ENCODE results near the gene MDFI. TPM values are rescaled to one million over a fixed set of nuclear protein-coding genes. Genes with fewer than 3 reads are reported as not detected.
A peak's percentile ranks its signal among the peaks of the same experiment; 100 is the strongest.

The MDFI gene, protein sequence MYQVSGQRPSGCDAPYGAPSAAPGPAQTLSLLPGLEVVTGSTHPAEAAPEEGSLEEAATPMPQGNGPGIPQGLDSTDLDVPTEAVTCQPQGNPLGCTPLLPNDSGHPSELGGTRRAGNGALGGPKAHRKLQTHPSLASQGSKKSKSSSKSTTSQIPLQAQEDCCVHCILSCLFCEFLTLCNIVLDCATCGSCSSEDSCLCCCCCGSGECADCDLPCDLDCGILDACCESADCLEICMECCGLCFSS
- total RNA-seq (10 to 100 TPM; 15.1 to 16.0 TPM), polyA plus RNA-seq (ENCODE audit: insufficient read depth, low read depth, low replicate concordance) (12.9 TPM)
- long read RNA-seq, donor 1, transcript MDFI-201 (5 exons, 1,629 nt): major isoform, 31 of 56 reads
- long read RNA-seq, donor 1, partial matches to known transcripts: 12 of 56 reads
- long read RNA-seq, donor 1, other reads (novel, unspliced or antisense): 0 of 56 reads
- long read RNA-seq, donor 2, transcript MDFI-201 (5 exons, 1,629 nt): major isoform, 15 of 32 reads
- long read RNA-seq, donor 2, partial matches to known transcripts: 12 of 32 reads
- long read RNA-seq, donor 2, other reads (novel, unspliced or antisense): 0 of 32 reads

DNA sequence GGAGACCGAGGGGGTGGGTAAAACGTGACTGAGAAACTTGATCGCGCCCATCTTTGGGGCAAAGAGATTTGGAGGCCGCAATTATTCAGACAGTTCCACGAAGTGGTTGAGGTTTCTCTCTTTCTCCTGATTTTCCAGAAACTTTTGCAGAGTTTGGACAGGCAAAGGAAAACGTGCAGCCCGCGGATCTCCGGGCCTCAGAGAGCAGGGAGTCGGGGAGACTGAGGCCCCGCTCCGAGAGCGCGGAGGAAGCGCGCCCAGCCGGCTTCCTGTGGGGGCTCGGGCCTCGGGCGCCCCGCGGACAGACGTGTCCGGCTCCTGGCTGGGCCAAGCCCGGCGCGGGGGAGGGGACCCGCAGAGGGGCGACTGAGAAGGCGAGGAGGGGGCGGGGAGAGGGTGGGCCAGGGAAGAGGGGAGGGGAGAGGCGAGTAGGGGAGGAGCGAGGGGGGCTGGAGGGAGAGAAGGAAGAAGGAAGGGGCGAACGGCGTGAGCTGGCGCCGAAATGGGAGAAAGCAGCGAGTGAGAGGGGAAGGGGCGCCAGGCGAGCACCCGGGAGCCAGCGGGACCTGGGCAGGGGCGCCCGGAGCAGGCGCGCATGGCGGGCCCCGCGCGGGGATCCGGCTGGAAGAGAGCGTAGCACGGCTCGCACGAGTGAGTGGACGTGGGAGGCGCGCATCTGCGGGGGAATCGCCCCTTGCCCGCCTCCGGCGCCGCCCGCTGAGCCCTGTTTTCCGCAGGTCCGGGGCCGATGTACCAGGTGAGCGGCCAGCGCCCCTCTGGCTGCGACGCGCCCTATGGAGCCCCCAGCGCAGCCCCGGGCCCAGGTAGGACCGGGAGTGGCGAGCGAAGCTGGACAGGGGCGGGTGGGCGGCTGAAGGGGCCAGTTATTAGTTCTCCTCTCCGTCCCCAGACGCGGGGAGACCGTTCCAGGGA, at the start of gene MDFI:
TSS of gene MDFI (plus strand) at position 467 of the 933 bp plus-strand sequence. CDS start at position 749, 282 bp downstream.
- H3K9me3 ChIP-seq: no peaks in the 10 kb centered on the region
- WGBS, 2 donors: 1 to 2% methylated on average over 67 to 80 of the region's 86 CpGs
- intact Hi-C loops (cut with DNase I; ENCODE audit: low total_unique reads): no loop called here

DNA sequence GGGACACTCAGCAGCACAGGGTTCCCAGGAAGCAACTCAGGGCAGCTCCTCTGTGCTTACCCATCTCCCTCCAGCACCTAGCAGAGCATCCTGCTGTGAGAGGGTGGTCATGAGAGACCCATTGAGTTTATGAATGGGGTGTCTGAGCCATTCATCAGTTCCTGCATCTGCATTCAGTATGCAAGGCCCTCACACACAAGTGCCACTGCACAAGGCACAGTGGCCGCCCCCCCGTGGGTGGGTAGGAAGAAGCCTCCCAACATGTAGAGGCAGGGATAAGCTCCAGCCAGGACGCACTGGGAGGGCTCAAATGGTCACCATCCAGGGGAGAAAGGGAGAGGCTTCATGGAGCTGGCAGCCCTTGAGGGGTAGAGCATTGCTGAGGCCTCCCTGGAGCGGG, 49.0 kb upstream of the MDFI start:
- intact Hi-C loops (cut with DNase I; ENCODE audit: low total_unique reads): no loop called here
- no peaks in the 10 kb centered on the region for H3K27me3 ChIP-seq
- WGBS, 2 donors: 86 to 94% methylated on average over 4 of the region's 4 CpGs
- H3K27ac ChIP-seq: no peak overlapping the region
- TF ChIP-seq, protein P1, sequence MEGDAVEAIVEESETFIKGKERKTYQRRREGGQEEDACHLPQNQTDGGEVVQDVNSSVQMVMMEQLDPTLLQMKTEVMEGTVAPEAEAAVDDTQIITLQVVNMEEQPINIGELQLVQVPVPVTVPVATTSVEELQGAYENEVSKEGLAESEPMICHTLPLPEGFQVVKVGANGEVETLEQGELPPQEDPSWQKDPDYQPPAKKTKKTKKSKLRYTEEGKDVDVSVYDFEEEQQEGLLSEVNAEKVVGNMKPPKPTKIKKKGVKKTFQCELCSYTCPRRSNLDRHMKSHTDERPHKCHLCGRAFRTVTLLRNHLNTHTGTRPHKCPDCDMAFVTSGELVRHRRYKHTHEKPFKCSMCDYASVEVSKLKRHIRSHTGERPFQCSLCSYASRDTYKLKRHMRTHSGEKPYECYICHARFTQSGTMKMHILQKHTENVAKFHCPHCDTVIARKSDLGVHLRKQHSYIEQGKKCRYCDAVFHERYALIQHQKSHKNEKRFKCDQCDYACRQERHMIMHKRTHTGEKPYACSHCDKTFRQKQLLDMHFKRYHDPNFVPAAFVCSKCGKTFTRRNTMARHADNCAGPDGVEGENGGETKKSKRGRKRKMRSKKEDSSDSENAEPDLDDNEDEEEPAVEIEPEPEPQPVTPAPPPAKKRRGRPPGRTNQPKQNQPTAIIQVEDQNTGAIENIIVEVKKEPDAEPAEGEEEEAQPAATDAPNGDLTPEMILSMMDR (IDR thresholded peaks at IDR 0.05): no peak
- no peak for TF ChIP-seq POLR2A (IDR thresholded peaks at IDR 0.05)
- H3K9me3 ChIP-seq: no peaks in the 10 kb centered on the region
- H3K36me3 ChIP-seq (ENCODE audit: low read depth, missing control alignments): no peaks in the 10 kb centered on the region
- no peak overlapping the region for H3K4me3 ChIP-seq
- peaks cover 3% of the 10 kb centered on the region for H3K4me1 ChIP-seq
- DNase-seq: no peak

More for the DNA sequence above, at the start of gene MDFI:
- Histone ChIP-seq H3K27me3 (no peaks in the 10 kb centered on the region), H3K4me3 (peak within 1 kb of the TSS; percentile 53 to 62), H3K36me3 (ENCODE audit: low read depth, missing control alignments) (no peaks in the 10 kb centered on the region), H3K27ac (peak within 1 kb of the TSS; percentile 48 to 59), H3K4me1 (peaks cover 22% of the 10 kb centered on the region)
- DNase-seq: peak; percentile 29
- no peak for TF ChIP-seq POLR2A (IDR thresholded peaks at IDR 0.05)
- TF ChIP-seq, protein P1 (IDR thresholded peaks at IDR 0.05): no peak

DNA sequence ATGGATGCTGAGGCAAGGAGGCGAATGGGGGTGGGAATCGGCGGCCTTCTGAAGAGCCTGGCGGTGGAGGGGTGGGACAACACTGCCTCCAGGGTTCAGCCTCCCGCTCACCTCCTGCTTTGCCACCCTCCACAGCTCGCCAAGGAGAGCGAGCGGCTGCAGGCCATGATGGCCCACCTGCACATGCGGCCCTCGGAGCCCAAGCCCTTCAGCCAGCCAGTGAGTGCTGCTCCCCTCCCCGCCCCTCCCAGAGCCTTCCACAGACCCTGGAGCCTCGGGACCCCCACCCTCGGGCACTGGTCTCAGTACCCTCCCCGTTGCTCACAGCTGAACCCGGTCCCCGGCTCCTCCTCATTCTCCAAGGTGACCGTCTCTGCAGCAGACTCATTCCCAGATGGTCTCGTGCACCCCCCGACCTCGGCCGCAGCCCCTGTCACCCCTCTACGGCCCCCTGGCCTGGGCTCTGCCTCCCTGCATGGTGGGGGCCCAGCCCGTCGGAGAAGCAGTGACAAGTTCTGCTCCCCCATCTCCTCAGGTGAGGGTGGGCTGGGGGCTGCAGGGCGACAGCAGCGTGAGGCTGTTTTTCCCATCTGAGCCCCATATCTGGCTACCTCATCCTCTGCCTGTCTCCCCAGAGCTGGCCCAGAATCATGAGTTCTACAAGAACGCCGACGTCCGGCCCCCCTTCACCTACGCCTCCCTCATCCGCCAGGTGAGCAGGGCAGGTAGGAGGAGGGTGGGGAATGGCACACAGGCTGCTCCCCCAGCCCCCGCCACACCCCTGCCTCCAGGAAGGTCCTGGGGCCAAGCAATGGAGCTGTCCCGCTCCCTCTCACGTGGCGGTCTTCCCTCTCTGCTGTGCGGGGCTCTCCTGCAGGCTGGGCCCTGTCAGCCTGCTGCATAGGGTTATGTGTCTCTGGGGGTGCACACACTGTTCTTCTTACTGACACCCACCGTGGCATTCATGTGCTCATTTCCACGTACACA, 48.3 kb upstream of the MDFI start:
- Histone ChIP-seq H3K27me3 (no peaks in the 10 kb centered on the region), H3K36me3 (ENCODE audit: low read depth, missing control alignments) (no peaks in the 10 kb centered on the region), H3K4me3 (no peak overlapping the region), H3K4me1 (peaks cover 3% of the 10 kb centered on the region), H3K27ac (no peak overlapping the region), H3K9me3 (no peaks in the 10 kb centered on the region)
- 91 to 92% methylated on average over 32 to 39 of the region's 39 CpGs for WGBS, 2 donors
- intact Hi-C loops (cut with DNase I; ENCODE audit: low total_unique reads): loop anchor here (5.0 to 10.0 kb wide), 2 partner anchors 165 to 223 kb away; no protein-coding TSS in a partner anchor
- TF ChIP-seq POLR2A (IDR thresholded peaks at IDR 0.05): no peak
- TF ChIP-seq, protein P1 (IDR thresholded peaks at IDR 0.05): no peak
- DNase-seq: no peak

DNA sequence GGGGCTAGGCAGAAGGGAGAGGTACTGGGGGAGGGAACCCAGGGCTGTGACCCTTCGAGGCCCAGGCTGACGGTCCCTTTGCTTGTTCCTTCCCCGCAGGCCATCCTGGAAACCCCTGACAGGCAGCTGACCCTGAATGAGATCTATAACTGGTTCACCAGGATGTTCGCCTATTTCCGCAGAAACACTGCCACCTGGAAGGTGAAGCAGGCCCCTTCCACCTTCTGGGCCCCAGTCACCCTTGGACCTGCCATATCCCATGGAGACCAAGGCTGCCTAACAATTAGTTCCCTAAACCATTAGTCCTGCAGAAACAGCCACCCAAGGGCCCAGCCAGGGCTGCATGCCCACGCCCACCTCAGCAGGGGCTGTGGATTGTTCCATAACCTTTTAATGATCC, 47.1 kb upstream of the MDFI start:
- intact Hi-C loops (cut with DNase I; ENCODE audit: low total_unique reads): loop anchor here (5.0 to 10.0 kb wide), 2 partner anchors 166 to 224 kb away; no protein-coding TSS in a partner anchor
- Histone ChIP-seq H3K4me1 (peaks cover 3% of the 10 kb centered on the region), H3K27ac (no peak overlapping the region)

More for the DNA sequence above, 47.1 kb upstream of the MDFI start:
- TF ChIP-seq POLR2A (IDR thresholded peaks at IDR 0.05): no peak
- TF ChIP-seq, protein P1 (IDR thresholded peaks at IDR 0.05): no peak
- no peaks in the 10 kb centered on the region for H3K9me3 ChIP-seq
- DNase-seq: no peak
- no peak overlapping the region for H3K4me3 ChIP-seq
- WGBS, 2 donors: 89 to 90% methylated on average over 2 to 6 of the region's 6 CpGs
- no peaks in the 10 kb centered on the region for H3K36me3 ChIP-seq (ENCODE audit: low read depth, missing control alignments)
- H3K27me3 ChIP-seq: no peaks in the 10 kb centered on the region

All from testis (tissue), 5 donors.